ENCODE data around the gene ETNPPL. TPM values are rescaled to one million over a fixed set of nuclear protein-coding genes. Genes with fewer than 3 reads are reported as not detected.

The ETNPPL gene
- not detected in 2 replicates for total RNA-seq

- DNase-seq, result peak; percentile 21
These were observed at the start of gene ETNPPL for GRCh38 chr4:108762559-108763225. Gene ETNPPL (minus strand): TSS chr4:108763053. CDS start chr4:108762898, 155 bp downstream.

DNA sequence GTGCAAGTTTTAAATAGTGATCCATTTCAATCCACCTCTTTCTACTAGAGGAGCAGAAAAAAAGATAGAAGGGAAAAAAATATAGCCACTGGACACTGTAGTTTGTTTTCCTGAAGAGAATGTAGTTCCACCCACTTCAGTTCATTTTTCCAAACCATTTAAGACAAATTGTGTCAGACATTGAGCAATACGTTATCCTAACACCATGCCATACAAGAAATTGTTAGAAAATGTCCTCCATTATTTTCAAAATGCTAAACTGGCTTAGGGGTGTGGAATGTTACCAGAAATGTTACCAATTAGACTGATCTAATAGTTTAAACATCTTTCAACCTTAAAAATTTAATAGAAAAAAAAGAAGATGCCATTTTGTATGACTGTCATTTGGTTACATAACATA lies 48.6 kb upstream of the ETNPPL start:
- DNase-seq, result no peak

DNA sequence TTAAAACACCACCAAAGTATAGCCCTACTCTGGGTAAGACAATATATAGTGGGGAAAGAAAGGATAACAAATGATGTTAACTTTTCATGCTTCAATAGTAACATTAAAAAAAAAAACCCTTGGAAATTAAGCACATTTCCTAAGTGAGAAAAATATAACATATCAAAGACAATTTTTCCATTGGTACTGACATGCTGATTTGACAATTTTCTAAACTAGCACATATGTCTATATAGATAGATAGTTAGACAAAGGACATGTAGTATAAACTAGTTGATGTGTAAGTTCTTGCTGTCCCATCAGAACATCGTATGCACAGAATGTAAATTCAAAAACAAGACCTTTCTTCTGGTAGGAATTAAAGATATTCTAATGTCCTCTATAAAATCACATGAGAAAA lies 47.2 kb upstream of the ETNPPL start:
- DNase-seq, result no peak

DNA sequence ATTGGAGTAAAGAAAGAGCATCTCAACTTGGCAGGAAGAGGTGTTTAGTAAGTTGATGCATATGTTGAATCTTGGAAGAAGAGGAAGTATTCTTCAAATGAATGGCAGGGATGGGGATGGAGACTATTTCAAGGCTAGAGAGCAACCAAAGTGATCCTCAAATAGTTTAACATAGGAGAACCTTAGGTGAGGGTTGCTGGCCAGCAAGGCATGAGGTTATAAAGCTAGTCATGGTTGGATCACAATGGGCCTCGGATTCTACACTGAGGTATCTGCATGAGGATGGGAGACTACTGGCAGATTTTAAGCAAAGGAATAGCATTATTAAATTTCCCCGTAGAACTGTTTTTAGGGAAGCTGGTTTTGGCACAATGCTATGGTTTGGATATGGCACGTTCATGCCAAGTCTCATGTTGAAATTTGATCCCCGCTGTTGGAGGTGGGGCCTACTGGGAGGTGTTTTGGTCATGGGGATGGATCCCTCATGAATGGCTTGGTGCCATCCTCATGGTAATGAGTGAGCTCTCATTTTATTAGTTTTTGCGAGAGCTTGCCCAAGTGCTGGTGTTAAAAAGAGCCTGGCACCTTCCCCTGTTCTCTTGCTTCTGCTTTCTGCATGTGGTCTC lies 41.9 kb upstream of the ETNPPL start:
- DNase-seq, result no peak

DNA sequence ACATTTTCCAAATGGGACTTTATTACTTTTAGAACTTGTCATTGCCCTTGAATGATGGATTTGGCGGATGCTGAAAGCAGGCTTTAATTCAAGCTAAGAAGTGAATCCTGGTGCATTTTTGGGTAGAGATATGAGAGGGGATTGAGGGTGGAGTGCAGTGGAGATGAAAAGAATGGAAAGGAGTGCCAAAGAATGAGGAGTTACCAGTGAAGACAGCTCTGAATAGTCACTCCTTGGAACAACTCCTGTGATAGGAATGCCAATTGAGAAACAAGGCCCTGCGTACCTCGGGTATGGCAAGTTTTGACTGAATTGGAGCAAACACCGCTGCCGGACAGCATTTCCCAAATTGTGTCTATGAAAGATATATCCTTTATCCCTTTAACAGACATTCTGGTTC lies 36.5 kb upstream of the ETNPPL start:
- DNase-seq, result no peak

- peak; percentile 43 for DNase-seq
These were observed 33.3 kb upstream of the ETNPPL start for GRCh38 chr4:108796173-108796572.

DNA sequence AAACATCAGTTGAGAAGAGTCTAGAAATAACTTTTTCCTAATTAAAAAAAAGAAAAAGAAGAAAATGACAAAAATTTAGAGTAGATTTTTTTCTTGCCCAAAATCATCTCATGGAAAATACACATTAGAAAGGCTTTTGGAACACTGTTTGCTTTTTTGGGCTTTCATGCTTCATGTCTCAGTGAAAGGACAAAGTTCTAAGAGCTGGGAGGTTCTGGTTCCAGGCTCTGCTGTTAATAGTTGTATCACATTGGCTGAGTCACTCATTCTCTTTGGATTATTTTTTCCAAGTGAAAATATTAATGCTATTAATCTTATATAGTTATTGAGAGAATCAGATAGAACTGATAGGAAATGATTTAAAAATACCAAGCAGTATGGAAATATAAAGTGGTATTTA lies 32.9 kb upstream of the ETNPPL start:
- peak; percentile 3 for DNase-seq

GRCh38 chr4:108794136-108794535 lies 31.3 kb upstream of the ETNPPL start:
- no peak for DNase-seq

GRCh38 chr4:108793415-108793814 lies 30.6 kb upstream of the ETNPPL start:
- no peak for DNase-seq

DNA sequence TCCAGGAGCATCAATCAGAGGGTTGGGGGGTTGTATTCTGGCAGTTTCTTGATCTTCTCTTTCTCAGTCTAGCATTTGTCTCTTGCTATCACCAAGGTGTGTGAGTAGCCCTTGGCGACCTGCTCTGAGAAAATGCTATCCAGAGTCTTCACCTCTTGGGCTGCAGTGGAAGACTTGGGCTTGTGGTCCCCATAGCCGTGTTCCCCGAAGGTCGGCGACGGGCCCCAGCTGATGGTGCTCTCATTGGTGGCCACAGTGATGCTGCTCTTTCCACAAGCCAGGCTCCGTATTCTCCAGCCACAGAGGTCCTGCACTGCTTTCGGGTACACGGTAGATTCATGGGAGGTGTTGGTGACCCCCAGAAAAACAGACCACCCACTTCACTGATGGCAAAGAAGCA lies 25.9 kb upstream of the ETNPPL start:
- DNase-seq, result no peak

- DNase-seq, result no peak
These were observed 24.9 kb upstream of the ETNPPL start for GRCh38 chr4:108787724-108788123.

DNA sequence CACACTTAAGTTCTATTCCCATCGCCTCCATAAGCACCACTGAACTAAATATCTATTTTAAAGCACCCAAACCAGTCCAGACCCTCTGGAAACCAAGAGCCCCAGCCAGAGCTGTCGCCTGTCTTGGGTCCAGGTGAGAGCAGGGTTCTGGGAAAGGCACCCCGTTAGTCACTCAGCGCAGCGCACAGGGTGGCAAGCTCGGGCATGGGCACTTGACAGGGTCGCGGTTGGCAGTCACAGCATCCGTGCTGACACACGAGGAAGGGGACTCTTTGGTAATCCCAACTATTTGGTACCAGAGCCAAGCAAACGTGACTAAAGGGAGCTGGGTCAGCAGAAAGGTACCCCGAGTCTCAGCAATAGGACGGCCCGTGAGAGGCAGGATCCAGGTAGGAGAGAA lies 24.3 kb upstream of the ETNPPL start:
- DNase-seq, result no peak

GRCh38 chr4:108786351-108786750 lies 23.5 kb upstream of the ETNPPL start:
- DNase-seq, result no peak

- DNase-seq, result peak; percentile 53
These were observed 21.0 kb upstream of the ETNPPL start for GRCh38 chr4:108783665-108784463.

DNA sequence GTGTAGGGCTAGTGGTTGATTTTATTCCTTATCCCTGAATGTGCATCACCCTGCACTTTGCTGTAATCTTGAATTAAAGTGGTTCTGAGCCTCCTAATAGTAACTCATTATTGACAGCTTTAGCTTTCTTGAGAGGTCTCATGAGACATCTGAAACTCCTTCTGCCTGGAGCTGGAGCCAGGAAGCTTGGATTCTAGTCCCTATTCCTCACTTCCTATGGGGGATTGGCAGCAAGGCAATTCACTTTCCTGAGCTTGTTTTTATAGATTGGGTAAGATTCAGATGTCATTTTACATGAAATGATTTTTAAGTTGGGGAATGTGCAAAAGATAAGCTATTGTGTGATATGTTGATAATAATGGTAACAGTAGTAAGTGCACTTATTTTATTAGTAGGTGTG lies 17.1 kb upstream of the ETNPPL start:
- peak; percentile 52 for DNase-seq

DNA sequence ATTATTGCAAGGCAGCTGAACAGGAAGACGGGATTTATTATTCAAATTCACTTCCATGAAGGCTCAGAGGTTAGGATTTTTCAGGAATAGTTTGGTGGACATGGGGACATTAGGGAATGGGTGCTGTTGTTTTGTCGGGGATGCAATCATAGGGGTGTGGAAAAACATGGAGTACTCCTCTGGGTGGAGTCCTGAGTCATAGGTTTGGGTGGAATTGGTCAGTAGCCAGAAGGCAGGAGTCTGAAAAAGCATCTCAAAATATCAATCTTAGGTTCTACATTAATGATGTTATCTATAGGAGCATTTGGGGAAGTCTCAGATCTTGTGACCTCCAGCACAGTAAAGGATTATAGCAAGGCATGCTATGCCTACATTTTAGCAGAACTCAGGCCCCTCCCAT lies 14.5 kb upstream of the ETNPPL start:
- DNase-seq, result no peak

DNA sequence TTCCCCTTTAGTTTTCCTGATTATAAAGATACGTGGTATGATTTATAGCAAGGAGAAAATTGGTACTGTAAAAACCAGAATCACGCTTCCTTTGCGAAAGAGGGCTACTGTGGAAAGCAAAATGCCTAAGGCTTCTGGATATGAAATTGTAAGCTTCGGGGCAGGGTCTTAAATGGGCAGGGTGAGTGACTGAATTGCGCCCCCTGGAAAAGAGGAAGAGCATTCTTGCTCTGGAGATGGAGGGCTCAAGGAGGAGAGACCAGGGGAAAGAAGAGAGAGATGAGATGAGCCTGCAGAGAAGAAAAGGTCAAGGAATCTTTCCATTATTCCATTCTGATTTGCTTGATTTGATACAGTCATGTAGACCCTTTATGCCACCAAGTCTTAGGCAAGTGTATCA lies 13.1 kb upstream of the ETNPPL start:
- DNase-seq, result no peak

GRCh38 chr4:108774809-108775530 lies 12.1 kb upstream of the ETNPPL start:
- peak; percentile 47 for DNase-seq

DNA sequence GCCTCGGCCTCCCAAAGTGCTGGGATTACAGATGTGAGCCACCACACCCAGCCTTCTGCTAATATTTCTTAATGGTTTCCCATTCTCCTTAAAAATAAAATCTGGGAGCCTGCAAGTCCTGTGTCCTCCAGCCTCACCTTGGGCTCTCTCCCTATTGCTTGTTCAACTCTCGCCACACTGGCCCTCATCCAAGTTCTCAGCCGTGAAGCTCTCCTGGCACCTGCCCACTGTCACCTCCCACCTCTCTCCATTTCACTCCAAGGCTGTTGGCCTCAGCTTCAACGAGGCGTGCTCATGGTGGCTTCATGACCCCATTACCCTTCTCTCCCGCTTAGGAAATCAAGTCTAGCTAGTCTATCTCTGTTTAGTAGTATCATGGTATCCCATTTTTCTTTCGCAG lies 9.5 kb upstream of the ETNPPL start:
- DNase-seq, result no peak

- DNase-seq, result no peak
These were observed 3.2 kb upstream of the ETNPPL start for GRCh38 chr4:108766058-108766457.

DNA sequence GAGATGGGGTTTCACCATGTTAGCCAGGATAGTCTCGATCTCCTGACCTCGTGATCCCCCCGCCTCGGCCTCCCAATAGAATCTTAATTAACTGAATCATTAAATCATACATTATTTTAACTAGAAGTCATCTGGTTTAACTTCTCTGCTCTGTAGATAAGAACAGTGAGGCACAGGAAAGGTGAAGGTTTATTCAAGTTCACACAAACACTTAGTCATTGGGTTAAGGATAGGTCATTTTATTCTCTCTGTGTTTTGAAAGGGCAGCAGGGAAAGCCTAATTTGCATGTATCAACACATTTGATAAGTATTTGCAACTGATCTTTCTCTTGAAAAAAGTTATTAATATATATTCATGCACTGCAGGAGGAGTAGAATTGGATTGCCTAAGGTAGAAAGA lies 1.1 kb upstream of the ETNPPL start:
- DNase-seq, result no peak

DNA sequence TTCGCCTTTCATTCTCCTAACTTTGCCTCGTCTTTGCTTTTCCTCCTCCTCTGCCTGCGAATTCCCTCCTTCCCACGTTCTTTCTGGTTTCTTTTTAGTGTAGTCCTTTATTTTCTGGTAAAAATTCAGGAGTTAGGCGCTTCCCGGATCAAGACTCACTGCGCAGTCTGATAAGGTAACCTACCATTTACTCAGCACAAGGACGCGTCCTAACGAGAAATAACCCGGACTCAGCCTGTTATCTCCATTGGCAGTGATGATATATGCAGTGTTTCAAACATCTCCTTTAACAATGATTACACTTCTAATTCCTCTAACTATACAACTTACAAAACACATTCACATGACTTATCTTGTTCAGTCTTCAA lies 357 bp upstream of the ETNPPL start:
- peak; percentile 9 for DNase-seq

GRCh38 chr4:108758498-108758897 lies 4.4 kb downstream of the ETNPPL start:
- DNase-seq, result no peak
